GM18861 (cell line): ENCODE results near the gene TMPRSS7.

Experiments
- ATAC-seq: cut with Tn5 transposase; IDR thresholded peaks from one replicate; pipeline ENCODE4 v1.9.1; 2021; ENCODE audit not compliant: unreplicated experiment

The TMPRSS7 gene

DNA sequence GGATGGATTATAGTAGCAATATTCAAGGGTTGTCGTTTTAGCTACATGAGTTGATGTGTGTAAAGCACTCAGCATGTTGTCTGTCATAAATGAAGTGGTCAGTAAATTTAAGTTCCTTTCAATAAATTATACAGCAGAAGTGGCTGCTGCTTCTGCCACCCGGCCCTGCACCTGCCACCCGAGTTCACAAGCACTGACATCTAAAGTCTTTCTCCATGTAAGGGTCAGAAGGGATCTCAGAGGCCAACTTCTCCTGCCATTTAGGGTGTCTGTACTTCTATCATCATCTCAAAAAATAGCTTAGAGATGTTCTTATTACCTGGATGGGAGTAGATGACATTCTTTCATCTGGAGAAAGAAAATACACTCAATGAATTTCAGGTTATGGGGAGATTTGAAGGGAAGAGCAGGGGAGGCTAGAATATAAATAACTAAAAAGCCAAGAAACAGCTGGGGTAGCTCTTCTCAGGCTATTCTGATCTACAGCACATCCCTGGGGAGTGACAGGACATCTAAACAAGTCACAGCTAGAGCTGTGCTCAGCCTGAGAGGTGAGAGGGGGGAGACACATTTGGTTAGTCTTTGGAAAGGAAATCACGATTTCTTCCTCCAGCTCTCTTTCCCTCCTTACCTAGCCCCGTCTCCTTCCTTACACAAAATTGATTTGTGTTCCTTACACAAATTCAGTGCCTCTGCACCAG is 90.5 kb downstream of the TMPRSS7 start:
- no peak for ATAC-seq

GRCh38 chr3:112126511-112126911 is 92.0 kb downstream of the TMPRSS7 start:
- no peak for ATAC-seq

GRCh38 chr3:112127522-112128494 is 93.3 kb downstream of the TMPRSS7 start:
- ATAC-seq: peak; percentile 27

DNA sequence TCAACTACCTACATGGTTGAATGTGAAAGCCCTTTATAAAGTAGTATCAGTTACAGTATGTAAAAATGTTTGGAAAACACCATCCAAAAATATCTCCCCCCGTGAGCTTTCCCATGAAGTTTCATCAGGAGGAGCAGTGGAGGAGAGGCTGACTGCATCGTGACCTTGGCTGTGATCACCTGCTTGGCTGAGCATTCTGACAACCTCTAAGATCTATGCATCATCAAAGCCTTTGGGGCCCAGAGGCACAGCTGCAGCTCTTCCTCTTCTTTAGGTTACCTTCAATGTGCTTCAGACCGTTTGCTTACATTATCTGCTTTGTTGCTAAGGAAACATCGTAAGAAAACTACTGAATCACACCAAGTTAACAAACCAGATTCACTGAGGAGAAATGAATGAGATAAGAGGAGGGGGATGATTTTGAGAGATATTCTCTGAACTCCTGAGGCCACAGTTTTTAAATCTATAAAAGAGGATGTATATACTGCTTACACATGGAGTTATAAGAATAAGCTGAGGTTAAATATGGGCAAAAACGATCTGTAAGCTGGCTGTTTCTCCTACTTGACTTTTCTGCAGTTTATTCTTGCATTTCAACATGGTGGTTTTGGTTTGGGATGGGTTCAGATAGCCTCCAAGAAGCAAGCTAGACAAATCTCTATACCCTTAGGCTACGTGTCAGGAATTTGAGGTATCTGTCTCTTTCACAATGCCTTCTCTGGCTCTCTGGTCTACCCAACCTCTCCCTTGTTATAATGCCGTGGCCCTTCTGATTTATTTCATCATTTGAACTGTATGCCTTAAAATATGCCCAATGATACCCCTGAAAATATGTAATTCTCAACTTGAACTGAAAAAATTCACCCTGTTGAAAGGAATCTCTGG is 94.5 kb downstream of the TMPRSS7 start:
- peak; percentile 40 for ATAC-seq

- ATAC-seq: no peak
These were observed 95.5 kb downstream of the TMPRSS7 start for GRCh38 chr3:112129925-112130637.

- ATAC-seq: no peak
These were observed 96.1 kb downstream of the TMPRSS7 start for GRCh38 chr3:112130638-112130993.
